ENCODE results near the gene NALCN.

The NALCN gene

DNA sequence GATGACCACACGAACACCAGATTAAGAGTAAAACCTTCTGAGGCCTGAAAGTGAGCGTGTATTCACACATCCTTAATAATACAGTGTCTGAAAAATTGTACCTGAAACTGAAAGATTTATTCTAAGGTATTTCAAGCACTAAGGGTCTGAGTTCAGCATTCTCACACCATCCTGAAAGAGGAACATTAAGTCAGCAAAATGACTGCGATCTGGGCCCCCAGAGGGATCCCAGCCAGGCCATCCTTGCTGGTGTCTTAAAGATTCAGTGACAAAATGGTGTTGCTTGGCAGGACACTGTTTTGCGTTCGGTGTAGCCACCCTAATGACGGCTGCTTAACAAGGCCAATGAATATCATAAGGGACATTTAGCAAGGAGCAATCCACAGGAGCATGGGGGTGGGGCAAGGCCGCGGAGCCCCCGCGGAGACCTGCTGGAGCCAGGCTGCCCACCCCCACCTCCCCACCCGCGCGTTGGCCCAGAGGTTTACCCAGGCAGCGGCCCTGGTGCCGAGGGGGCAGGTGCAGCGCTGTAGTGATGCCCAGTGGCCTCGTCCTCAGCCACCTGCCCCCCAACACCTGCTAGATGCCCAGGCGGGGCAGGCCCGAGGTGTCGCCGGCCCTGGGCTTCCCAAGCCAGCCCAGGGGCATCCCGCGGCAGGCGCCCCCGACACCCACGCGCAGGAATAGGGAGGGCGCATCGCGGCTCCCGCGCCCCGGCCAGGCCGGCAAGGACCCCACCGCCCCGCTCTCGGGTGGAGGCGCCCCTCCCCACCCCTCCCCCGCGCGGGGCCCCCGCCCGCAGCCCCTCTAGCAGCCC is 742 bp downstream of the NALCN start:
- no peak for DNase-seq (ENCODE audit: low read depth)

DNA sequence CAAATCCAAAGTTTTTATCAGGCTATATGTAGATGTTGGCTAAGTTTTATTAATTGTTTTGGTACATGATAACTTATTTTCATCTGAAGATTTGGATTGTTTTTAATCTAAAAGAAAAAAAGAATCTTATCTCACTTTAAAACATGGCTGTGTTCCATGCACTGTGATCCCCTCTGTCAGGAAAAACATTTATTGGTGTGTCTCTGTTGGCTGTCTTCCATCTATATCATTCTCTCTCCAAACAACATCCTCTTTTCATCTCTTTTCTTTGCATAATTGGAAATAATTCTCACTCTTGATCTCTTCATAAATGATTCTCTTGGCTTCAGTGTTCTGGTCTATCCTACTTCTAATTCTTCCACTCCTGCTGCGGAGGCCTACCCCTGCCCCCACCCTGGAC is 4.2 kb downstream of the NALCN start:
- no peak for DNase-seq (ENCODE audit: low read depth)

DNA sequence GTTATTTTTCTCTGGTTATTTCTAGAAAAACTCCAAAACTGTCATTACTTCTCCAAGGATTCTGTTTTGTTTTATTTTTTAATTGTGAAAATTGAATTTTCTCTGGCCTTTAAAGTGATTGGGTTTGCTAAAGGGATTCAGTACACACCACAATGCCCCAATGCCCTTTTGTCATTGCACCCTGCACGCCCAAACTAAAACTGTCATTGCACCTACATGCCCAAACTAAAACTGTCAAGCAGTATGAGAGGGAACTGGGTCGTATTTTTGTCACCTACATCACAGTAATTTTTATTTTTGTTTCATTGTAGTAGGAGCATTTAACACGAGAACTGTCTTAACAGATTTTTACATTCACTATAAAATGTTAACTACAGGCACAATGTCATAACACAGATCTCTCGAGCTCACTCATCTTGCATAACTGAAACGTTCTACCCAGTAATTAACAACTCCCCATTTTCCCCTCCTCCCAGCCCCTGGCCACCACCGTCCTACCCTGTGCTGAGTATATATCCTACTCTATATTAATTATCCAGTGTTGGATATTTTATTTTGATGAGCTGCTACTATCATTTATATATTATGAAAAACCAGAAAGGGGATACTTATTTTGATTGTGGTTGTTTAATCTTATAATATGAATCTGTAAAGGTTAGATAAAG is 7.2 kb downstream of the NALCN start:
- DNase-seq (ENCODE audit: low read depth) = no peak

GRCh38 chr13:101408154-101408553 is 8.2 kb downstream of the NALCN start:
- no peak for DNase-seq (ENCODE audit: low read depth)

GRCh38 chr13:101406791-101407190 is 9.5 kb downstream of the NALCN start:
- DNase-seq (ENCODE audit: low read depth) = no peak

GRCh38 chr13:101401196-101401595 is 15.1 kb downstream of the NALCN start:
- DNase-seq (ENCODE audit: low read depth) = no peak

- no peak for DNase-seq (ENCODE audit: low read depth)
Measured at GRCh38 chr13:101399365-101399764, 16.9 kb downstream of the NALCN start.

GRCh38 chr13:101398920-101399319 is 17.4 kb downstream of the NALCN start:
- DNase-seq (ENCODE audit: low read depth) = no peak

GRCh38 chr13:101398191-101398590 is 18.1 kb downstream of the NALCN start:
- DNase-seq (ENCODE audit: low read depth) = no peak

GRCh38 chr13:101397742-101398141 is 18.6 kb downstream of the NALCN start:
- no peak for DNase-seq (ENCODE audit: low read depth)

DNA sequence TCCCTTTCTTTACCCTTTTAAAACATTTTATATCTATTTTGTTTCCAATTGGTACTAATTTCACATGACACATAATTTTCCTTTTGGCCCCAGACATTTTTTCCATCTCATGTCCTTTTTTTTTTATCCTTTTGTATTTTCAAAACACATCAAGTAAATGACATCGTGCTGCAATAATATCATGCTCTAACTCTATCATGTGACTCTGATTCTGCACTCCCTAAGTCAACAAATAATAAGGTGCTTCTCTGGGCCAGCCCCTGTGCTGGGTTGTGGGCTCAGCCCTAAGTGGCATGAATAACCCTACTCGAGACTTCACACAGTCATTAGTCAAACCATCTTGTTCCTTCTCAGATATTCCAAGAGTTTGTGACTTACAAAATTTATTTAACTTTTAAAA is 21.7 kb downstream of the NALCN start:
- DNase-seq (ENCODE audit: low read depth) = no peak

DNA sequence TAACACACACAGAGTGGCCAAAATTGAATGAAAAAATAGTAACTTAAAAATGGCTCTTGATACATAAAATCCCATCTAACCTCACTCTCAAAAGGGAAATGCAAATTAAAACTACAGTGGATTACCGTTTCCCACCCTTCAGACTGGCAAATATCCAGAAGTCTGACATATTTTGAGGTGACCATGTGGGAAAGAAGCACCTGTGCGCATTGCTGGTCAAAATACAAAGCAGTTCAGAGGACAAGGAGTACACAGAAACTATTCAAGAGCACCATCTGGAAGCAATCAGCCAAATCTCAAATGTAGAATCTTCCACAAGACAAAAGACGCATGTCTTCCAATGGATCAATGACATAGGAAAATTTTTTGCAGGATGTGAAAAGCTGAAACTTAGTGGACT is 23.2 kb downstream of the NALCN start:
- no peak for DNase-seq (ENCODE audit: low read depth)

DNA sequence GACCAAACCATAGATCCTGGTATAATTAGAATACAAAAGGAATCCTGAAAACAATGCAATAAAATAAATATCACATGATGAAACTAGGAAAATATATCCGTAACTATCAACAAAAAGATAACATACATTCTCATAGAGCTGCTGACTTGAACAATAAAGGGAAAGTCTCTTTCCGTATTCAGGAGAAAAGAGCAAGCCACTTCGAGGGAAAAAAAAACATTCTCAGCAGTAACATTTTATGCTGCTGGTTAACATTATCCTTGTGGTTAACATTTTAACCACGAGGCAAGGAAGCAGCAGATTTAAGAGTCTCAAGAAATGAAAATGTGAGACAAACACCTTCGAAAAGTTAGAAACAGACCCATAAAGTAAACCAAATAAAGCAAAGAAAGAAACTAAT is 25.8 kb downstream of the NALCN start:
- no peak for DNase-seq (ENCODE audit: low read depth)

GRCh38 chr13:101384929-101385328 is 31.4 kb downstream of the NALCN start:
- DNase-seq (ENCODE audit: low read depth) = no peak

- no peak for DNase-seq (ENCODE audit: low read depth)
Measured at GRCh38 chr13:101383595-101383994, 32.7 kb downstream of the NALCN start.

DNA sequence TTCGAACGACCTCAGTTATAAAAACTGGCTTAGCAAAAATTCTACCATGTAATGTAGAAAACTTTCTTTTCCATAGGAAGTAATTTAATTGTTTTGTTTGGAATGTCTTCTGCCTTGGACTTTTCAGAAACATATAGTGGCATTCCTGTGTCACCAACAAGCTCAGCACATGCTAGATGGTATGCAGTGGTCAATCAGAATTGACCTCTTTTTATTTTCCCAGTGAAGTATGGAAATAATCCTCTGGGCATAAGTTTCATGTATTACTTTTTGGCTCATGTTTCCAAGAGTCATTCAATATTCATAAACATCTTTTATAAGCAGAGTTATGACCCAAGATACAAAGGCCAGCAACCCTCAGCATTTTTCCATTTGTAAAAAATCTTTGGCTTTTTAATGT is 33.6 kb downstream of the NALCN start:
- no peak for DNase-seq (ENCODE audit: low read depth)

DNA sequence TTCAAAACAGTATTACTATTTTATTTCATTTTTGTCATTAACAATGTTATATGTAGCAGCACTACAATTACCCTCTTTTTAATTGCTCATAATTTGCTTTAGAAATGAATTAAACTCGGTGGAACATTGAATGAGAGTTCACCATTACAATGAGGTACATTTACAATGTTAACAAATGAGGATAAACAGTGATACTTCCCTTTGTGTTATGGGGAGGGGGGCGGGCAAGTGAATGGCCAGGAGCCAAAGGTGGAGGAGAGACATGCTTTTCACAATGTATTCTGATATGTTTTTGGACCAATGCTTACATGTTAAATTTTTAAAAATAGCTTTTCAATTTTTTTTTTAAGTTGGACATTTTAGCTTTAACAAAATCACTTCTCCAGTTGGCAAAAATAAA is 34.2 kb downstream of the NALCN start:
- no peak for DNase-seq (ENCODE audit: low read depth)

DNA sequence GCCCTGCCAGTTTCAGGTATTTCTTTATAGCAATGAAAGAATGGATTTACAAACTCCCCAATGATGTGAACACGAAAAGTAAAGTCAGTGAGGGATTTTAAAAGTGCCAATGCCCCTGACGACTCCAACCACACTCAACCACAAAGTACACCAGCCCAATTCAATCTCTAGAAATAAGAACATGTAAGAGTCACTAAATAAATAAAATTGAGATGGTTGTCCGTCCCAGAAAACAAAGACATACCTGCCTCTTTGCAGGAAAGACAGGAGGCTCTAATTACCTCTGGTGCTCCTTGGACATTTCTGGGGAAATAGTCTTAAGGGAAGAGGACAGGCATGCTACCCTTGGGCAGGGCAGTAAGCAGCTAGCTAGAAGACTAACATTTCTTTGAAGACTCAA is 55.8 kb downstream of the NALCN start:
- no peak for DNase-seq (ENCODE audit: low read depth)

- DNase-seq (ENCODE audit: low read depth) = no peak
Measured at GRCh38 chr13:101354895-101355294, 61.4 kb downstream of the NALCN start.

DNA sequence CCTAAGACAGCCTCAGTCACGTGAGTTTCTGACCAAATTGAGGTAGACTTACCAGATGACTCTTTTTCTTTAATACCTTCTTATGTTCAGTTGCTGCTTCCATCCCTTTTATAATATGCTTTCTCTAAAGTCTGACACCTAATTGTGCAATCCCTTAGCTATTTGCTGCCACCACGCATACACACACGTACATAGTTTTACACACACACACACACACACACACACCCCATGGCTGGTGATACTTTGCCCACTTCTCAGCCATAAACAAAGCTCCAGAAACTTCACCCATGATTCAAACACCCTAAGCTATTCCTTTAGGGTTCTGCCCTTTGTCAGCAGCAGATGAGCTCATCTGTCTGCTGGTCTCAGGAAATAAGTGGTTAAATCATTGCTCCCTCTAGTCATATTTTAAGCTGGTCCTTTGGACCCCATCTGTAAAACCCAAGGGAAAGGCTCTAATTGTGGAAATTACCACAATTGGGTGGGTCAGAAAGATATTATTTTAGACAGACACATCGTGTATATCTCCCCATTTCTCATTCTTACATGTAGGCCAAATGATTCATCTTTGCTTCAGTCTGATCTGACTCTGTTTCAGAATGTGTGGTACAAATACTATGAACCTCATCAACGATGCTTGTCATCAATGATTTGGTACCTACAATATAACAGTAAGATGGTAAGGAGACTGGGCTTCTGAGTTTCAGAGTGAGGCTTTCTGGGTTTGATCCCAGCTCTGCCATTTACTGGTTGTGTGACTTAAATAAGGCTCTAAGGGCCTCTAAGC is 69.2 kb downstream of the NALCN start:
- DNase-seq (ENCODE audit: low read depth) = no peak

DNA sequence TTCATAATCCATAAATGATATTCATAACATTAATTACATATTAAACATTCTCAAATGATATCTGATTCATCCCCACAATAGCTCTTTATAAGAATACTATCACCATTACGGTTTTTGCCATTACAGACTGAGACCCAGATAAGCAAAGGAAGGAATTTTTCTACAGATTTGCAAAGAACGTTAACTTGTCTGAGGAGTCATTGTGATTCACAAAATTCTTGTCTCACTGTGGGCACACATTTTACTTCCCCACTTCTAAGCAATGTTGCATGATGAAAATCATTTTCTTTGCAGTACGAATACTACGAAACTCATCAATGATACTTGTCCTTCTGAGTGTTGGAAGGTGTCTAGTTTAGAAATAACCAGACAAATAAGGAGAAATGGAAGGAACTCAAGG is 70.1 kb downstream of the NALCN start:
- no peak for DNase-seq (ENCODE audit: low read depth)

DNA sequence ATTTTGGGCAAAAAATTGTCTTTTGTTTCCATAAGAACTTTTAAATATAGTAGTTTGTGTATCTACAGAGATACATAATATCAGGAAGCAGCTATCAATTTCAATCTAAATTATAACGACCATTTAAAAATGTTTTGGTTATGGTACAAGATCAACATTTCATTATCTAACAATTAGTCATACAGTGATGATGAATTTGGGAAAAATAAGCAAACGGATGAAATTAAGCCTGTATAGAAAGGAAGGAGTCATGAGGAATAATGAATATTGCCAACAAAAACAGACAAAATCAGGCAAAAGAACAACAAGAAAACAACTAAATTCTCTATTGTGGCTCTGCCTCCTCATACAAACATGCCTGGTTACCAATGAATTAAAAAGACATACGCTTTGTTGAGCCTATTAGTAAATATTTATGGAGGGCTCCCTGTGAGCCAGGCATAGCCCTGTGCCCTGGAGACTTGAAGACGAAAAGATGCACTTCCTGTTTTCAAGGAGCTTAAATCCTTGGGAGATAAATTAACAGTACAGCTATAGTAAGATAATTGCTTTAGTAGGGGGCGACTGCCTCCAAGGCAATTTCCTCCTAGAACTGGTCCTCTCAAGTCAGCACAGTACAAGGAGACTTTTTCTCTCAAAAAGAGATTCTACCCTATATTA is 73.0 kb downstream of the NALCN start:
- no peak for DNase-seq (ENCODE audit: low read depth)
